GM18511 (cell line): ENCODE measurements around the gene TAF1B.

Experiments
- ATAC-seq: cut with Tn5 transposase; IDR thresholded peaks from one replicate; pipeline ENCODE4 v1.9.1; 2021; ENCODE audit warnings: mild to moderate bottlenecking, moderate library complexity; ENCODE audit not compliant: unreplicated experiment

Gene TAF1B

GRCh38 chr2:9807555-9808305 is 35.5 kb upstream of the TAF1B start:
- ATAC-seq = no peak

DNA sequence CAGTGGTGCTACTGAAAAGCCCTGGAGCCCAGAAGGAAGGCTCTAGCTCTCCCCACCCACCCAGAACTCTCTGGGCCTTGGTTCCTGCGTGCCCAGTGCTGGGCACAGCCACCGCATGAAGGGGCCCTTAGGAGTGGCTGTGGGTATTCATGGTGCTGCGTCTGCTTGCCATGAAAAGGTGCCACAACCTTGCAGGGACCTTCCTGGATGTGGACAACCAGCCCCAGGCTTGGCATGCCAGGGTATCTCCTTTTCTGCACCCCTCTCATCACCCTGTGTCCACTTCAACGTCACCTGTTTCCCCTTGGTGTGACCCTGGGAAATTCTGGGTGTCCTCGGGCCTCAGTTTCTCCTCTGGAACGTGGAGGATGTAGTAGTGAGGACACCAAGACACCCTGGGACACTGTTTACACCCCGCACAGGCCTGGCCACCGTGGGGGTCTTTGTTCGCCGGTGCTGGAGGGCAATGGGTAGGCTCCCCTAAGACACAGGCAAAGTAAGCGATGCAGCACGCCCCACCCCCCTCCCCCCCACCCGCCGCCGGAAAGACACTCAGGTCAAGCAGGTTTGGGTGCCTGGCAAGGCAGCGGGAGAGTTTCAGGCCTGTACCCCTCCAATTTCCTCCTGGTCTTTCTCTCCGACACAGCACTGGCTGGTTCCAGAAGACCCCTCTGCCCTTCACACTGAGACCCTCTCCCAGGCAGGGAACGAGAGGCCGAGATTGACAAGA is 34.8 kb upstream of the TAF1B start:
- ATAC-seq = no peak

- no peak for ATAC-seq
Measured at GRCh38 chr2:9809064-9809356, 34.3 kb upstream of the TAF1B start.

DNA sequence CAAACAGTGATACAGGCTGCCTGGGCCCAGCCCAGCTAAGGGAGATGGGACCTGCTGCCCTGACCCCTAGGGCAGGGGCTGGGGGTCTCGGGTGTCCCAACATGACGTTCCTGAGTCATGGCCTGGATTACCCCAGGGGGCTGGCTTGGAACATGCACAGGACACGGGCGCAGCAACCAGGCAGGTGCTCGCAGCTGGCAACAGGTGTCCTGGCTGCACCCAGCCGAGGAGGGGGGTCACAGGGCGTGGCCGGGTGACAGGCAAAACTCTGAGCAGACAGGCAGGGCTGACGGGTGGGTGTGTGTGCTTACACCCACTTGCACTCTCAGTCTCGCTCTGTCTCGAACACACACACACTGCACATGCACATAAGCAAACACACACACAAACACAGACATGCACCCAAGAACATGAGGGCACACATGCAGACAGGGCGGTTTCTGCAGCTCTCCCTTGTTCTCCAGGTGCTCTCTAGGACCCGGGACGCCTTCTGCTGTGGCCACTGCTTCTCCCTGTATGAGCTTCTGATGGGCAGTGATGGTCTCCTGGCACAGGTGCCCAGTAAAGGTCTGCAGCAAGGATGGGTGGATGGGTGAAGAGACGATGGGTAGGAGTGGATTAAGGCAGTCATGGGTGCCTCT is 33.7 kb upstream of the TAF1B start:
- no peak for ATAC-seq

DNA sequence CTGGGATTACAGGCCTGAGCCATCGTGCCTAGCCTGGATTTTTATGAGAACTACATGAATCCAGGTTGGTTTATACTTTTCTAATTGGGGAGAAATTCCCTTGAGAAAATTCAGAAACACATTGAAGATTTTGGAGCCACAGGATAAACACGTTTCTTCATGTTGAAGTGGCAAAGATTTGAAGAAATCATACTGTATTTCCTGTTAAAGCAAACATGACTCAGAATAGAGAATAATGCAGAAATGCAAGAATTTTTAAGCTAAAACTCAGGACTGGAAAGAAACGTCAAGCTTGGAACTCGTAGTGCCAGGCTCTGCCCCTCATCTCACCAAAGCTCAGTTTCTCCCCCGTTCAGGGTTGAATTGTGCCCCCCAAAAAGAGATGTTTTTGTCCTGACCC is 32.1 kb upstream of the TAF1B start:
- ATAC-seq = no peak

- ATAC-seq = no peak
Measured at GRCh38 chr2:9811679-9812511, 31.4 kb upstream of the TAF1B start.

DNA sequence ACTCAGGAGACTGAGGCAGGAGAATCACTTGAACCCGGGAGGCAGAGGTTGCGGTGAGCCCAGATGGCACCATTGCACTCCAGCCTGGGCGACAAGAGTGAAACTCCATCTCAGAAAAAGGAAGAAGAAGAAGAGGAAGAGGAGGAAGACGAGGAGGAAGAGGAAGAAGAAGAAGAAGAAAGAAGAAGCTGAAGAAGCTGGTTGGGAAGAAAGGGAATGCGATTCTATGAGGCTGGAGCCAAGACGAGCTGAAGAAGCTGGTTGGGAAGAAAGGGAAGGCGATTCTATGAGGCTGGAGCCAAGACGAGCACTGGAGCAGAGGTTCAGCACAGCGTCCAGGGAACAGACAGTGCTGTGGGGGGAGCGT is 30.3 kb upstream of the TAF1B start:
- ATAC-seq = no peak

- ATAC-seq = no peak
Measured at GRCh38 chr2:9813312-9814128, 29.8 kb upstream of the TAF1B start.

DNA sequence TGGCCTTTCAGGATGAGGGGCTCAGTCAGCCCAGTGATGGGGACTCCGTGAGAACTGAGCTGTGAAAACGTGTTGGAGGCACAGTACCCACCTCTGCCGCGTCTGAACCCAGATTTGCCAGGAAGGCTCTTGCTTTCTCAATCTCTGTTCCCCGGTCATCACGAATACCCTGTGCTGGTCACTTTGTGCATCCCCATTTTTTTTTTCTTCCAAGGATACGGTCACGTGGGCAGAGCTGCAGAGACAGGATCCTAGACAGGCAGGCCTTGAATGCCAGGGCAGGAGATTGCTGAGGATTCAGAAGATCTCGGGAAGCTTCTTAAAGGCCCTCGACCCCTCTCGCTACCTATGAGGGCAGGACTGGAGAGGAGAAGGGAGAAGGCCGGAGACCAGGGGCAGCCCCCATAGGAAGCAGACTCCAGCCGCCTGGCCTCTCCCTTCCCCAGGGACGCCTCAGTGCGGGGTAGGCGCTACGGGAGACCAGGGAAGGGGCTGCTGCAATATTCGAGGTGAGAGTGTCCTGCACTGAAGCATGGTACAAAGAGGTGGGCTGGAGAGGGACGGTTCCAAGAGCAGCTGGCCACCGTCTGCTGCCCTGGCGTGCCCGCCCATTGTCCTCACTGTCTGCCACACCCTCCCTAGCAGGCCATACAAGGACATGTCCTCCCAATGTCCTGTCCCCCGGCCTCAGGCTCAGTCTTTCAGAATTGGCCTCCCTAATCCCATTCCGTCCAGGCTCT is 29.0 kb upstream of the TAF1B start:
- ATAC-seq = no peak

DNA sequence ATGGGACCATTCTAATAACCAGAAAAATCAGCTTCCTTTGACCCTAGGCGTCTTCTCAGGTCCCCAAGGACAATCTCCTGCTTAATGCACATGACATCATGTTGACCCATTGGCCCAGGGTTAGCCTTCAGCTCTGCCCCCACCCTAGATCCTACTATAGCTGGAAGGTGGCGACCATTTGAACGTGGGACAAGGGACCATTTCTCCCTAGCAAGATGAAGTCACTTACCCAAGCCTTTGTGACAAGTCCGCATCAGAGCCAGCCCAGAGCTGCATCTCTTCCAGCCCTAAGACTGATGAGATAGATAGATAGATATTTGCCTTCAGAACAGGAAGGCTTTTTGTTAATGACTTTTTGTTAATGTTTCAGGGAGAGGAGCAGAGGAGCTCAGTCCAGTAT is 28.2 kb upstream of the TAF1B start:
- no peak for ATAC-seq

DNA sequence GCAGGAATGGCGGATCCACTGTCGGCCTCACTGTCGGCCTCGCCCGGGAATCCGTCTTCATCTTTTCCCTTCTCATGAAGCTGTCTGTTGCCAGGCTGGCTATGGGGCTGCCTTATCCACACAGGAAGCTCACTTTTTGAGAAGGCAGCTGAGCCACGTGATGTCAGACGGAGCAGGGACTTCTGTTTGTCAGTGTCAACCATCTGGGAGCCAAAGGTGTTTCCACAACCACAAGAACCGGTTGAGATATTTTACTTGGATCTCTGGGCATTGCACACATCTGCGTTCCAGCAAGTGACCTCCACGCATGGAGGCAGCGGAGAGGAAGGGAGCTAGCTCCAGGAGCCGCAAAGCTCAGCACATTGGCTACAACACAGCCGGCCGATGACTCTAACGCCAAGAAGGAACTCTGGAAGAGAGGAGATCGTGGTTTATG is 27.4 kb upstream of the TAF1B start:
- ATAC-seq = no peak

GRCh38 chr2:9818097-9818496 is 25.2 kb upstream of the TAF1B start:
- ATAC-seq = no peak

DNA sequence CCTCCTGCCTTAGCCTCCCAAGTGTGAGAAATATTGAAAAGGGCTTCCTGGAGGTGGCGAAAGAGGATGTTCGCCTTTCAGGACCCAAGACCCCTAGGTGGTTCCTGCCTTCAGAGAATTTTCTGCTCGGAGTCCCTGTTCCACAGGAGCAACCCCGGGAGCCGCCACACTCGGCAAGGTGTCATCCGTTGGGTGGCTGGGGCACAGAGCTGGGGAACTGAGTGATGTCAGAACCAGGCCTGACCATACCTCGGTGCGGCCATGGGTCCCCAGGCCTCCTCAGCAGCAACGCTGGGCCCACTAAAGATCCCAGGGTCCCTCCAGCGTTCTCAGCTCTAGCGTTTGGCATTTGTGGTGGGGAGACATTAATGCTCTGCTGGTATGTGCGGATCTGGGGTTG is 23.7 kb upstream of the TAF1B start:
- ATAC-seq = no peak

- no peak for ATAC-seq
Measured at GRCh38 chr2:9820020-9820973, 23.0 kb upstream of the TAF1B start.

DNA sequence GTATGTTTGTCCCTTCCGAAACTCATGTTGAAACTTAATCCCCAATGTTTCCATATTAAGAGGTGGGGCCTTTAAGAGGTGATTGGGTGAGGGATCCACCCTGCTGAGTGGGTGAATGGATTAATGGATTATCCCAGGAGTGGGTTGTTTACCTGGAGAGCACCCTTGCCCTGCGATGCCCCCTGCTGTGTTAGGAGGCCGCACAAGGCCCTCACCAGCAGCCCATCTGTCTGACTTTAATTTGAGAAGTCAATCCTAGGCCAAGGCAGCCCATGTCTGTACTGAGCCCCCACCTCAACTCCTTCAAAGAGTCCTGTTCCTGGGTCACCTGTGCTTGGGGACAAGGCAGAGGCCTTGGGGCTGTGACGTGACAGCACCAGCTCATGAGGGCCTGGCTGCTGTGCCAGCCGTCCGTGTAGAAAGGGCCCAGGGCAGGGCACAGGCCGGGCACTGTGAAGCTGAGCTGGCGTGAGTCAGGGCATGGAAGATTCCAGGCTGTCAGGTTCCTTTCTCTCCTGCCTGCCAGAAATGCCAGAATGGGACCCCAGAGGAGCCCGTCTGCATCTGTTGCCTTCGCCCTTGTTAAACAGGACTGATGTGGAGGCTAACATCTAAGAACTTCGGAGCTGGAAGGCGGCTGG is 21.3 kb upstream of the TAF1B start:
- no peak for ATAC-seq

DNA sequence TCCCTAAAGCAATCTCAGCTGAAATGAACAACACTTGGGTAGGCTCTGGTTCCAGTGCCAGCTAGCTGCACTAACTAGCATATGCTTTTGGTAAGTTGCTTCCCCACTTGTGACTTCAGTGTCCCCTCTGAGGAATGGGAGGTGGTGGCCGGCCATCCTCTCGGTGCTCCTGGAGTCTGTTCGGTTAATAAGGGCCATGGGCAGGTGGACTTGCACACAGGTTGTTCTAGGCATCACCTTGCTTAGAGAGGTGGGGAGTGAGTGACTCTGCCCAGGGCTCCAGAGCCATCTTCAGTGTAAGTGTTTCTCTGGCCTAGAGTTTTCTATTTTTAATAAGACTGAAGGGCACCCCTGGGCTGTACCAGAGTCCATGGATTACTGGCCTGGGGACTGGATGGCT is 18.8 kb upstream of the TAF1B start:
- no peak for ATAC-seq

- ATAC-seq = no peak
Measured at GRCh38 chr2:9824956-9825720, 18.1 kb upstream of the TAF1B start.

DNA sequence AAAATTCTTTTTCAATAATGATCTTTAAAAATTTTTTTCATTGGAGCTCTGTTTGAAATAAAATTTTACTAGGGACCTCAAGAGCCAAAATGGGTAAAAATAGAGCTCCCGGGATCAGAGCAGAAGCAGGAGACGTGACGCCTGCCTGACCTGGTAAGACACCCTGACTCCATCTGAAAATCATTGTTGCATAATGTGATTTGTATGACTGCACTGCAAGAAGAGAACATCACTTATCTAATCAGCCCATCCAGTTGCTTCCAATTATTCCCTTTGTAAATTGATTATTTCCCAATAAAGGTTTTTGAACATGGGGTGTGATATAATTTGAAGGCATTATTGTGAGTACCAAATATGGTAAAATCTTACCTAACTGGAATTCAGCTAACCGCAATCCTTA is 17.1 kb upstream of the TAF1B start:
- ATAC-seq = no peak
